GM18861 (cell line): ENCODE results near the gene RFXANK.

ENCODE experiments used
- ATAC-seq: cut with Tn5 transposase; IDR thresholded peaks from one replicate; pipeline ENCODE4 v1.9.1; 2021; ENCODE audit not compliant: unreplicated experiment

Gene RFXANK

DNA sequence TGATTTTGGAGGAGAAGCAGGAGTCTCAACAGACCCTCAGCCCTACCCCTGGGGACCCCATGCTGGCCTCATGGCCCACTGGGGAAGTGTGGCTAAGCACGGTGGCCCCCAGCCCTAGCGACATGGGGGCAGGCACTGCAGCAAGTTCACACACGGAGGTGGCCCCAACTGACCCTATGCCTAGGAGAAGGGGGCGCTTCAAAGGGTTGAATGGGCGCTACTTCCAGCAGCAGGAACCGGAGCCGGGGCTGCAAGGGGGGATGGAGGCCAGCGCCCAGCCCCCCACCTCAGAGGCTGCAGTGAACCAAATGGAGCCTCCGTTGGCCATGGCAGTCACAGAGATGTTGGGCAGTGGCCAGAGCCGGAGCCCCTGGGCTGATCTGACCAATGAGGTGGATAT lies 34.6 kb downstream of the RFXANK start:
- no peak for ATAC-seq

GRCh38 chr19:19227217-19227616 lies 35.2 kb downstream of the RFXANK start:
- ATAC-seq = no peak

DNA sequence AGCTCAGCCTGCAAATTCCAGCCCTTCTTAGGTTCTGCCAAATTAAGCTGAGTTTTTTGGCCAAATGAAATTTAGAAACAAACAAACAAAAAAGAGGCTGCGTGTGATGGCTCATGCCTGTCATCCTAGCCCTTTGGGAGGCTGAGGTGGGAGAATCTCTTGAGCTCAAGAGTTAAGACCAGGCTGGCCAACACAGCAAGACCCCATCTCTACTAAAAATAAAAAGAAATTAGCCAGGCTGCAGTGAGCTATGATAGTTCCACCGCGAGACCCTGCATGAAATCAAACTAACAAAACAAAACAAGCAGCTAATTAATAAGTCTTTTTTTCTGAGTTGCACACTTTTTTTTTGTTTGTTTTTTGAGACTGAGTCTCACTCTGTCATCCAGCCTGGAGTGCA lies 37.6 kb downstream of the RFXANK start:
- ATAC-seq = no peak

- no peak for ATAC-seq
Measured at GRCh38 chr19:19230999-19231398, 38.9 kb downstream of the RFXANK start.

GRCh38 chr19:19232261-19232721 lies 40.2 kb downstream of the RFXANK start:
- ATAC-seq = no peak

- no peak for ATAC-seq
Measured at GRCh38 chr19:19234220-19234816, 42.3 kb downstream of the RFXANK start.

DNA sequence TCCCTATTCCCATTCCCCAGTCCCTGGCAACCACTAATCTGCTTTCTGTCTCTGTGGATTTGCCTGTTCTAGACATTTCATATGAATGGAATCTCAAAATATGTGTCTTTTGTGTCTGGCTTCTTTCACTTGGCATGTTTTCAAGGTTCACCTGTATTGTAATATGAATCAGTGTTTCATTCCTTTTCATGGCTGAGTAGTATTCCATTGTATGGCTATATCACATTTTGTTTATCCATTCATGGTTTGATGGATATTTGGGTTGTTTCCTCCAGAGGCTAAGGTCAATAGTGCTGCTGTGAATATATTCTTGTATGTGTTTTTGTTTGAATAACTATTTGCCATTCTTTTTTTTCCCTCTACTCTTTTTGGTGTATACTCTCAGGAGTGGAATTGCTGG lies 44.1 kb downstream of the RFXANK start:
- ATAC-seq = no peak

DNA sequence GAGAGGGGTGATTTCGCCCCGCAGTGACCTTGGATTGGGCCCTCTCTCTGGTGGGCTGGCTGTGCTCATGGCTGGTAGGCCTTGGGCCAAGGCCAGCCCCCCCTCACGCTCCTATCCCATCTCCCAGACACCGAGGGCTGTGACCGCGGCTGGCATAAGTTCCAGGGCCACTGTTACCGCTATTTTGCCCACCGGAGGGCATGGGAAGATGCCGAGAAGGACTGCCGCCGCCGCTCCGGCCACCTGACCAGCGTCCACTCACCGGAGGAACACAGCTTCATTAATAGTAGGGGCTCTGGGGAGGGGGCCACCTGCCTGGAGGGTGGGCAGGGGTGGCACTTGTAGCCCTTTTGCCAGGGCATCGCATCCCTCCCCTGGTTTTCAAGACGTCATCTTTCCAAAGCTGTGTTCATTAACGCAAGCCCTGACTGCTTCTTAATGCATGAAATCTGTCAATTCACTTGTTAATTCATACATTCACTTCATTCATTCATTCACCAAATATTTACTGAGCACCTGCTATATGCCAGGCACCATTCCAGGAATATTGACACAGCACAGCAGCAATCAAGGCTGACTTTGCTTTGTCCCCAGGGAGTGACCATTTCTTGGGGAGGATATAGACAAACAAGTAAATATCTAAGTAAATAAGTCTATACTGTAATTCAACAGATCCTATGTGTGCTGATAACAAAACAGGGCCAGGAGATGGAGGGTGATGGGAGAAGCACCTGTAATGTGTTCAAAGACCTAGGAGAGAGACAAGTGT lies 46.3 kb downstream of the RFXANK start:
- no peak for ATAC-seq

GRCh38 chr19:19239675-19240074 lies 47.6 kb downstream of the RFXANK start:
- ATAC-seq = no peak

GRCh38 chr19:19240476-19240875 lies 48.4 kb downstream of the RFXANK start:
- no peak for ATAC-seq

GRCh38 chr19:19250196-19250801 lies 58.2 kb downstream of the RFXANK start:
- ATAC-seq = no peak
